ENCODE results near the gene CD7.

DNA sequence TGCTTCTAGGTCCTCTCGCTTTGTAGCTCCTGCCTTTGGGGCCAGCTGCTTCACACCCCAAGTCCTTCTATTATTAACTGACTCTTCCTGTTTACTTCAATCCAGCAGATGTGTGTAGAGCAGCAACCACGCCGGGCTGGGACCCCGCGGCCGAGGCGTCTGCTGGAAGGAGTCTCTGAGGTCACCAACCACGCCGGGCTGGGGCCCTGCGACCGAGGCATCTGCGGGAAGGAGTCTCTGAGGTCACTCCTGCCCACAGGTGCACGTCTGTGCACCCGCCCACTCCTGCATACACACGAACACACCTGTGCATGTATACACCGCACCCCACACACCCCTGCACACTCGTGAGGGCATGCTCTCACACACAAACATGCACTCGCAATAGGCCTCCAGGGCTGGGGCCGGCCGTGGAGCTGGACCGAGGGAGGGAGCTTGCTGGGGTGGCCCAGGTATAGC lies 33.9 kb upstream of the CD7 start:
- TF ChIP-seq CTCF (IDR thresholded peaks at IDR 0.05), result no peak
- TF ChIP-seq POLR2A (IDR thresholded peaks at IDR 0.05), result no peak

All from body of pancreas (tissue), 4 donors.